Activated effector memory CD4-positive, alpha-beta T cell treated with Interleukin-2 at 50 U/mL for 16 hours (primary cell): ENCODE measurements around the gene DDX43.
"Not testable (repeated sequence)": the region's sequence is repeated elsewhere in the genome, so short reads cannot be mapped to it uniquely, and the experiment has no call there.

Source experiments
- DNase-seq: peaks from one replicate; pipeline ENCODE4 v3.0.0-alpha.2; 2020

Gene DDX43

DNA sequence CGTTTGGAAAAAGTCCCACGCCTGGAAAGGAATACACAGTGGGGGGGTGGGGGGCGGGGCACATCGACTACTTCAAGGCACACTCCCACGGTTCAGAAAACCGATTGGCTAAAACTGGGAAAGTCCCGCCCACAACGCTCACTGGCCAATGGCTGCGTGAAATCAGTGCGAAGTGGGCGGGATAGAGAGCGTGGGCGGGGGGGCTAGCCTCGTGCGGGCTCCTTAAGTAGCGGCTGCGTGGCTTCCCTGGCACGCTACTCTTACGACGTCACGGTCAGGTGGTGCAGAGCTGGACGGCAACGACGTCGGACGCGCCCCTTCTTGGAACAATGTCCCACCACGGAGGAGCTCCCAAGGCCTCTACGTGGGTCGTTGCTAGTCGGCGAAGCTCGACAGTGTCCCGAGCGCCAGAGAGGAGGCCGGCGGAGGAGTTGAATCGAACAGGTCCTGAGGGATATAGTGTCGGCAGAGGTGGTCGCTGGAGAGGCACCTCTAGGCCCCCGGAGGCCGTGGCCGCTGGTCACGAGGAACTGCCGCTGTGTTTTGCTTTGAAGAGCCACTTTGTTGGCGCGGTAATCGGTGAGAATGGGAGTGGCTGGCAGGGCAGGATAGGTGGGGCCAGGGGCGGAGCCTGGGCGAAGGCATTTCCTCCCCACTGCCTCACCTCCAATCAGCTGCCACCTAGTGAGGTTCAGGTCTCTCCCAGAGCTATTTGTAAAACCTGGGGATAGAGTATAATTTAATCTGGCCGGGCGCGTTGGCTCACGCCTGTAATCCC is at the start of gene DDX43:
TSS of gene DDX43 (plus strand) at position 252 of the 778 bp plus-strand sequence. CDS start at position 330, 78 bp downstream.
- peak; percentile 32 for DNase-seq

DNA sequence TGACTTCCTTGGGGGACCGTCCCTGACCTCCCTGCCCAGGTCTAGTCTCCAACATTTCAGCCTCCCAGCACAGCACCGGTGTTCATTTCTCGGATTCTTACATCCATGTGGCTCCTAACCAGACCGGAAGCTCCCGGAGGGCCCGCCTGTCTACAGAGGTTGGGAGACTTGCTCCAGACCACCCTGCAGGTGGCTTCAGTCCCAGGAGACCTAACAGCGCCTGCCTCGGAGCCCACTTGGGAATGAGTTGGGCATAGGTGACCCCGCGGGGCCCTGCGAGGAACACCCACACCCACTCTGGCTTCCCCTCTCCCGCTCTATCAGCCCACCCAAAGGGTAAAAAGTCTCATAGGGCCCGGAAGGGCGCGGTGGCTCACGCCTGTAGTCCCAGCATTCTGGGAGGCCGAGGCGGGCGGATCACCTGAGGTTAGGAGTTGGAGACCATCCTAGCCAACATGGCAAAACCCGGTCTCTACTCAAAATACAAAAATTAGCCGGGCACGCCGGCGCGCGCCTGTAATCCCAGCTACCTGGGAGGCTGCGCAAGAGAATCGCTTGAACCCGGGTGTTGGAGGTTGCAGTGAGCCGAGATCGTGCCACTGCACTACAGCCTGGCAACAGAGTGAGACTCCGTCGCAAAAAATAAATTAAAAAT is 46.0 kb upstream of the DDX43 start:
- no peak for DNase-seq

DNA sequence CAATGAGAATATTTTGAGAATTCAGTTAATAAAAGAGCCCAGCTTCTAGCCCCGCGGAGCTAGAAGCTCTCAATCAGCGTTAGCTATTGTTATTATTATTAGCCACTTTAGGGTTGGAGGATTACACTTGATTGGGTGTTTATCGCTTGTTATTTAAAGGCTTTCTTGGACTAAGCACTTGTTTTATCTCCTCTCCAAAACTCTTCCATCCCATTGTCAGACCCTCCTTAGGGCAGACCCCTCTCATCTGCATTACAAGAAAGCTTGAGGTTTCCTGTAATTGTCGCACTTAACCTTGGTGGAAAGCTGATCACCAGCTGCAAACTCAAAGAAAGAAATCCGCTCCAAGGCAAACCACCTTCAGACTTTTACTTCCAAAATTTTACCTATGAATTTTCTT is 45.3 kb upstream of the DDX43 start:
- no peak for DNase-seq

DNA sequence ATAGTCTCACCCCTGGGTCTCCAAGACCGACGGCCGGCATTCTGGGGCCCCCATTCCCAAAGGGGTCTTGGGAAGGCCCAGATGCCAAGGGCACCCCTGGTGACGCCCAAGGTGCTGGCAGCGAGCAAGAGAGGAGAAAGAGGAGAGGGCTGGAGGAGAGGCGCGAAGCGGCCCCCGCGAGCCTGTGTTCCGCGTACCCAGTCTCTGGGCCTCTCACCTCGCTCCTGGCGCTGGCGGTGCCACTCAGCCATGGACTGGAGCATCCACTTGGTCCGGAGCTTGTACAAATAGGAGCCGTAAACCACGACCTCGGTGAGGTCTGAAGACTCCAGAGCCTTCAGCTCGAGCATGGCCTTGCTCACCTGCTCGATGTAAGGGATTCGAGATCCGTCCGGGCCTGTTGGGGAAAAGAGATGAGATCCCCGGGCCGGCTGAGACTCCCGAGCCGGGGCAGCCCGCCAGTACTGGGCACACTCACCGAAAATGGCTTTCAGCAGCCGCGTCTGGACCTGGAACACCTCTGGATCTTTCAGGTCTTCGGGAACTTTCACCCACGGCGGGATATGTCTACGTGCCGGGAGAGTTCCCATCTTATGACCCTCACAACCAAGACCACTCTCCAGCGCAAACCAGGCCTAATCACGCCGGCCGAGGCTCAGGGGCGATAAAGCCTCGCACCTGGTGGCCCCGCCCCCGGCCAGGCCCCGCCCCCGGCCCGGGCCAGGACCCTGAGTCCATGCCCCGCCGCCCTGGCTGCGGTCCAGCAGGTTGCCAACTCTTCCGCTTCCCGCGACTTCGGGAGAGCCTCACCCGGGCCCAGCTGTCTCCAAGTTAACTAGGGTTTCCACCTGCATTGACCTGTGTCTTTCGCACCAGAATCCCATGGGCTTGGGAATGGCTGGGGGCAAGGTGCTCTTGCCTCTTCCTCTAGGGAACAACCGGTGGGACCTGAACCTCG is 40.7 kb upstream of the DDX43 start, which contains the start of gene DPPA5:
TSS of gene DPPA5 (minus strand) at position 641 of the 958 bp plus-strand sequence. CDS start at position 590, 51 bp downstream.
- no peak for DNase-seq

DNA sequence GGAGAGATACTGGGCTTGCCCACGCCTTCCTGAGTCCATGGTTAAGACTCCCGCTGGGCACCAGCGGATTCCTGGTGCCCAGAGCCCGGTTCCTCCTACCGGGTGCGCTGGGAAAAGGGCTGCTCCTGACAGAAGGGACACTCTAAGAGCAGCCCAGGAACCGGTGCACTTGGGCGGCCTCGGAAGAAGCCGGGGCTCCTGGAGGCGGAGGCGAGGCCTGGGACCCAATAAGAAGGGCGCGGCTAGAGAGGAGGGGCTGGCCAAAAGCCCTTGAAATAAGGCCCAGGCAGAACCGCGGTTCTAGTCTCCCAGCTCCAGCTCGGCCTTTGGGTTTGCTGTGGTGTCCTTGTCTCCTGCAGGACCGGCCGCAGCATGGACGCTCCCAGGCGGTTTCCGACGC is 32.3 kb upstream of the DDX43 start, which contains the start of gene KHDC3L:
TSS of gene KHDC3L (plus strand) at position 301 of the 400 bp plus-strand sequence. CDS start at position 373, 72 bp downstream.
- DNase-seq = no peak

DNA sequence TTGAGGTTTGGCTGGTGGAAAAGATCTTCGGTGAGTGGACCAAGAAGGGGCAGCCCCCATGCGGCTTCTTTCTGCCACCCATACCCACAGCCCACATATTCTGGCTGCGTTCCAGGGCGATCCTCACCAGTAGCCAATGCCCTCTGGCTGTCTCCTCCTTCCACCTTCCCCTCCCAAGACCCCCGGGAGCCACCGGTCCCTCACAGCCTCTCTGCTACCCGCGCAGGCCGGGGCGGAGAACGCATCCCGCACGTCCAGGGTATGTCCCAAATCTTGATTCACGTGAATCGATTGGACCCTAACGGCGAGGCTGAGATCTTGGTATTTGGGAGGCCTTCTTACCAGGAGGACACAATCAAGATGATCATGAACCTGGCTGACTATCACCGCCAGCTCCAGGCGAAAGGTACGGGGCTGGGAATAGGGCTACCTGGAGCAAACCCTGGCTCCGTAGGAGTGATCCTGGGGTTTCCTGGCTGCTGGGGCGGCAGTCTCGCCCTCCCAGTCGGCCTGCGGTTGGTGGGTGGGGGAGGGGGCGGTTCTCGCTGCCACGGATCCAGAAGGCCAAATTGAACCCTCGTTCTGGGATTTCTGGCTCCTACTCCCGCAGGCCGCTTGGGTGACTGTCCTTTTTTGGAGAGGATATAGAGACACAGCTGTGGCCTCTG is 31.6 kb upstream of the DDX43 start:
- DNase-seq = no peak

DNA sequence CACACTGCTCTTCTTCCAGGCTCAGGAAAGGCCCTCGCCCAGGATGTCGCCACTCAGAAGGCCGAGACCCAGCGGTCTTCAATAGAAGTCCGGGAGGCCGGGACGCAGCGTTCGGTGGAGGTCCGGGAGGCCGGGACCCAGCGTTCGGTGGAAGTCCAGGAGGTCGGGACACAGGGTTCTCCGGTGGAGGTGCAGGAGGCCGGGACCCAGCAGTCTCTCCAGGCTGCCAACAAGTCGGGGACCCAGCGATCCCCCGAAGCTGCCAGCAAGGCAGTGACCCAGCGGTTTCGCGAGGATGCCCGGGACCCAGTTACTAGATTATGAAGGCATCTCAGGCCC is 31.1 kb upstream of the DDX43 start:
- DNase-seq = no peak

DNA sequence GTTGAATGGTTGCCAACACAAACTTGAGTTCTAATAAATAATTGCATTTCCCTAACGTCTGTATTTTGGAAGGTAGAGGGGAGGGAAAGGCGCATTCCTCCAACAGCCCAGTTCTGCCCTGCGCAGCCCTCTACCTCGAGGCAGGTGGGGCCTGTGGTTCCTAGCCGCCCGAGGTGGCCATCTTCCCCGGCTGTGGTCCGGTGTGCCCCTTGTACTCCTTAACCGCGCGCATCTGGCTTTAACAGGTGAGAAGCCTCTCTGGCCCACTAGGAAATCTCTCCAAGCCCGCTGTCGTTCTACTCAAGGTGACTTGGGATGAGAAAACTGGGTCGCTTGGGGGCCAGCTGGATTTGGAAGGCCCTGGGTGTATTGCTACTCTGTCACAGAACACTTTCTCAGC is 30.5 kb upstream of the DDX43 start:
- DNase-seq = no peak

DNA sequence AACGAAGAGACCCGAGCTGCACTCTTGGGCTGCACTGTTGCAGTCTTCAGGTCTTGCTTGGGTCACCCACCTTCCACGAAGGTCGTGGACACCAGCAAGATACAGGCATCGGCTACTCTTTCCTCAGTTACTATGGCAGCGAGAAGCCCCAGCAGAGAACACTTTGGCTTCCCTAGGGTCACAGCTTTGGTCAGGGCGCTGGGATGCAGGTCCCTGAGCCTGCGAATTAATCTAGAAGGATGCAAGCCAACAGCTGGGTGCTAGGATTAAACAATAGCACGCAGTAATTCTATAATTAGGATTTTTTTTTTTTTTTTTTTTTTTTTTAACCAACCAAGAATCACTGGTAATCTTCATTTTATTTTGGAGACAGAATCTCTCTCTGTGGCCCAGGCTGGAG is 30.1 kb upstream of the DDX43 start:
- no peak for DNase-seq

DNA sequence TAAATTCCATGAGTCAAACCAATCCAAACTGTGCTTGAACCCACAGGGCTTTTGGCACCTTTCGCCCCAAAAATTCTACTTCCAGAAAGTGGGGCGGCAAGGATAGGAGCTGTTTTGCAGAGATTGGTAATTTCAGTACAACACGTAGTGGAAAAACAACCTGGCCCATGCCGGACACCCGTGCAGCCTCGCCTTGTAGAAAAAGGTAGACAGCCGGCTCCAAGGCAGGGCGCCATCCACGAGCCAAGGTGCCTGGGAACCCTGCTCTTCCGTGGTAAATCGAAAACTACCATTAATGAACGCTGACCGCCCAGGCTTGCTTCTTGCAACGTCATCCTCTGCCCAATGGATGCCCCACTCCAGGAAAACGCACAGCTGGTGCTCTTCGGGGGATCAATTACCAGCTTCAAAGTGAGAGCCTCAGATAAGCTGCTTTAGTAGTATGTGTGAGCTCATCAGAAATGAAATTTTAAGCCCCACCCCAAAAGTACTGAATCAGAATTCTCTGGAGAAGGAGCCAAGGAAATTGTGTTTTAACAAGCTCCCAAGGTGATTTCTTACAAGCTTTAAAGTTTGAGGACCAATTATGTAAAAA is 26.8 kb upstream of the DDX43 start:
- DNase-seq = no peak

DNA sequence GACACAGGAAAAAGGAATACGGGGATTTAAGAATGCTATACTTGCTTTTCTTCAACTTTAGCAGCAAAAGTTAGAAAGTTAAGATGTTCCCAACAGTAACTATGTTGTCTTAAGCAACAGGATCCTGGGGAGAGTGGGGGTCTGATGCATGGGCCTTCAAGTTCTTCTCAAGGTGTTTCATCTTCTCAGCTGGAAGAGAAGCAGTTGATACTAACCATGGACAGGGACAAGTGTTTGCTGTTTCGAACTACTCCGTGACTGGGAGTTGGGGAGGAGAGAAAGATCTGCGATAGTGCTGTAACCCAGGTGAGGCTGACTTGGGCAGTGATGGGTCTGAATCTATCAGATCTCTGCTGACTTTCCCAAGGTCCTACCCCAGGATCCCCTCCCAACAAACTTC is 26.0 kb upstream of the DDX43 start:
- DNase-seq = no peak

DNA sequence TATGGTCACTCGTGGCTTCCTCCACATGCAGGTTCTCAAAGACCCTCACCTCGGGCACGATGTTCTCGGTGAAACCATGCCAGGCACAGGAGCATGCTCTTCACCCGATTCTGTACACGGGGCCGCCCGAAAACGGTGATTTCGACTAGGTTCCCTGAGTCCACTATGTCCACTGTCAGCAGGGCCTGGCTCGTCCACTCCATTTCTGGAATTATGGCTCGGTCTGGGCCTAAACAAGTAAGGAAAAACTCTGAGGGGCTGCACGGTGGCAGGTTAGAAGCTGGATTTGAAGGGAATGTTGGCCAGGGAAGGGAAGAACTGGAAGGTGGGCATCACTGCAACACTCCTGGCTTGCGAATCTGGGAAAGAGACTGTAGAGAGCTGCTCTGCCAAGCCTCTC is 25.5 kb upstream of the DDX43 start:
- no peak for DNase-seq

DNA sequence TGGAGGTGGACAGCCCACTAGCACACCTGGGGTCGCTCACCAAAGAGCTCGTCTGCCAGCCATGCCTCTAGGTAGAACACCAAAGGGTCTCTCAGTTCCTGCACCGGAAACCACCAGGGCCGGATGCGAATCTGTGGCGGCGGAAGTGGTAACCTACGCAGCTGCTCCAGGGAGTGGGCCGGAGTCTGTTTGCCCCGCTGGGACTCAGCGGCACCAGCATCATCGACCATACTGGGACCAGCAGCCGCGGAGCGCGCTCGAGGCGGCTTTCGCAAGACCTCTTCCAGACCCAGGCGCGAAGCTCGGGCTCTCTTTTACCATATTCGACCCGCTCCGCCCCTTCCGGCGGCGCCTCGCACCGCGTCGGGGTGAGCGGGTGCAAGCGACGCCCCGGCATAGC is 25.1 kb upstream of the DDX43 start, which contains the start of gene OOEP:
TSS of gene OOEP (minus strand) at position 335 of the 400 bp plus-strand sequence. CDS start at position 230, 105 bp downstream.
- DNase-seq = no peak

DNA sequence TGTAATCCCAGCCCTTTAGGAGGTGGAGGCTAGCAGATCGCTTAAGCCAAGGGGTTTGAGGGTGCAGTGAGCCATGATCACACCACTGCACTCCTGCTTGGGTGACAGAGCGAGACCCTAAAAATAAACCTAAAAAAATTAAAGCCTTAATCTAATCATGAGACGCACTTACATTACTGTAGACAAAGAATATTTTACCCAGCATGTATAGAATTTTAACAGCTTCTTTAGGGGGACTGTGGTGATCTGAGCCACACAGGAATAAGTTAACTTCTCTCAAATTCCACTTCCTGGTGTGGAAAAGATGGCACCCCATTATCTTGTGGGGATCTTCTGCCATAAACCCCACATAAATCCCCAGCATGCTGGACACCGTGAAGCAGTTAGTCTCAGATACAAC is 22.6 kb upstream of the DDX43 start:
- no peak for DNase-seq

DNA sequence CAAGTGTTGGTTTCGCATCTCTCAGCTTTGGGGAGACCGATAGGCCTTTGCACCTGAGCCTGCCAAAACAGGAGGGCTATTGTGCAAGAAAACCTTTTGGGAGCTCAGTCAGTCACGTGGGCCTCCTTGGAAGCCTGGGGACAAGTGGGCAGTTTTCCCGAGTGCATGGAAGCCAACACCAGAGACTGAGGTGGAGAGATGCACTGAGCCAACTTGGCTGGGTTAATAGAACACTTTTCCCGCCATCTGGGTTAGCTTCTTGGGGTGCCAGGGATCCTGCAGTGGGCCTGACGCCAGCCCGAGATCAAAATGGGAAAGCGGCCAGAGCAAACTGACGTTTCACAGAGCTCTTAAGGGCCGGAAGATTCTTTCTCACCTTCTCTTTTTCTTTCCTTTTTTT is 22.1 kb upstream of the DDX43 start:
- no peak for DNase-seq

DNA sequence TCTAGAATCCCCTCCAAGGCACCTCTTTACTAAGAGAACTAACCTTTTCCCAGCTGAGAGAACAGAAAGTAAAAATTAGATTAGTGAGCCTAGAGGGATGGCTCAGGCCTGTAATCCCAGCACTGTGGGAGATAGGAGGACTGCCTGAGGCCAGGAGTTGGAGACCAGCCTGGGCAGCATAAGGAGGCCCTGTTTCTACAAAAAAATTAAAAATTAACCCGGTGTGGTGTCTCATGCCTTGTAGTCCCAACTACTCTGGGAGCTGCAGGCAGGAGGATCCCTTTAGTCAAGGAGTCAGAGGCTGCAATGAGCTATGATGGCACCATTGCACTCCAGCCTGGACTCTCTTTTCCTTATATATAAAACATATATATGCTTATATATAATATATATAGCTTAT is 19.4 kb upstream of the DDX43 start:
- no peak for DNase-seq

DNA sequence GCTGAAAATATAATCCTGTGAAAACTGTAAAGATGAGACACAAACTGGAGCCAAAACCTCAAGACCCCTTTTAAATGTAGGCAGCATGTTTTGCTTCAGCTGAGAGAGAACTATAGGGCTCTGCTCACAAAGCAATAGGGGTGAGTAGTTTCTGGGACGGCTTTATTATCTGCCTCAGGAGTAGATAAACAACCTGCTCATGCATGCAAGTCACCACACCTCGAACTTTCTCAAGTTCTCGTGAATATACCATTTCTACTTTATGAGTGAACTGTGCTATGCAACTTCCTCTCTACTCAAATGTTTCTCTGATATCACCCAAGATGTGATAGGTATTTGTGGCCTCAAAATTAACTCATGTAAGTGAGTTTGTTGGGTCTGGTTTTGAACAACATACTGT is 17.4 kb upstream of the DDX43 start:
- no peak for DNase-seq

DNA sequence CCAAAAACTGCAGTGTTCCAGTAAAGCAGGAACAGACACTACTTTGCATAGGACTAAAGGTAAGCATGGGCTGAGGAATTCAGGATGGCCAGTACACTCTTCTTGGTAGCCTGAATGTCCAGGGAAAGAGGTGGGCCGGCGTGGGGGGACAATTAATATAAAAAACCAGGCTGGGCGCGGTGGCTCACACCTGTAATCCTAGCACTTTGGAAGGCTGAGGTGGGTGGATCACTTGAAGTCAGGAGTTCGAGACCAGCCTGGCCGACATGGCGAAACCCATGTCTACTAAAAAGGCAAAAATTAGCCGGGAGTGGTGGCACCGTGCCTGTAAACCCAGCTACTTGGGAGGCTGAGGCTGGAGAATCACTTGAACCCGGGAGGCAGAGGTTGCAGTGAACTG is 13.1 kb upstream of the DDX43 start:
- DNase-seq = not testable (repeated sequence)

DNA sequence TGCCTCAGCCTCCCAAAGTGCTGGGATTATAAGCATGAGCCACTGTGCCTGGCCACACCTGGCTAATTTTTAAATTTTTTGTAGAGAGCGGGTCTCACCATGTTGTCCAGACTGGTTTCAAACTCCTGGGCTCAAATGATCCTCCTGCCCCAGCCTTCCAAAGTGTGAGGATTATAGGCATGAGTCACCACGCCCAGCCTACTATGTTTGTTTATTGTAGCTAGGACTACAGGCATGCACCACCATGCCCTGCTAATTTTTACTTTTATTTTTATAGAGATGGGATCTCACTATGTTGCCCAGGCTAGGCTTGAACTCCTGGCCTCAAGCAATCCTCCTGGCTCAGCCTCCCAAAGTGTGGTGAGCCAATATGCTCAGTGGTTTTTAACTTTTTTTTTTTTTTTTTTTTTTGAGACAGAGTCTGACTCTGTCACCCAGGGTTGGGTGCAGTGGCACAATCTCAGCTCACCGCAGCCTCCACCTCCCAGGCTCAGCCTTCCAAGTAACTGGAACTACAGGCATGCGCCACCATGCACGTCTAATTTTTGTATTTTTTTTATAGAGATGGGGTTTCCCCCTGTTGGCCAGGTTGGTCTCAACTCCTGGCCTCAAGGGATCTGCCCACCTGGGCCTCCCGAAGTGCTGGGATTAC is 12.0 kb upstream of the DDX43 start:
- no peak for DNase-seq

DNA sequence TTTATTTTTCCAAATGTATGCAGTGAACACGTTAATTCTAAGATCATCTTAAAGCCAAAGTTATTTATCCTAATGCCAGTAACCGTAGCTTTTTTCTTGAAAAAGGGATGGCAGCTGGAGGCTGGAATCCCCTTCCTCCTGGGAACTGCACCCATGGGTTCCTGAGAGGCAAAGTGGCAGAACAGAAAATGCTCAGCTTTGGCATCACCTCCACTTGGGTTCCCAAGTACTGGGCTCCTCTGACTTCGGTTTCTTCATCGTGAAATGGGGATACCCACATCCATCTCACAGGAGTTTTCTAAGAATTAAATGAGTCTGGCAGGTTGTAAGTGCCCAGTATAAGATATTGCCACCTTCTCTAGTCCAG is 6.2 kb upstream of the DDX43 start:
- DNase-seq = no peak

DNA sequence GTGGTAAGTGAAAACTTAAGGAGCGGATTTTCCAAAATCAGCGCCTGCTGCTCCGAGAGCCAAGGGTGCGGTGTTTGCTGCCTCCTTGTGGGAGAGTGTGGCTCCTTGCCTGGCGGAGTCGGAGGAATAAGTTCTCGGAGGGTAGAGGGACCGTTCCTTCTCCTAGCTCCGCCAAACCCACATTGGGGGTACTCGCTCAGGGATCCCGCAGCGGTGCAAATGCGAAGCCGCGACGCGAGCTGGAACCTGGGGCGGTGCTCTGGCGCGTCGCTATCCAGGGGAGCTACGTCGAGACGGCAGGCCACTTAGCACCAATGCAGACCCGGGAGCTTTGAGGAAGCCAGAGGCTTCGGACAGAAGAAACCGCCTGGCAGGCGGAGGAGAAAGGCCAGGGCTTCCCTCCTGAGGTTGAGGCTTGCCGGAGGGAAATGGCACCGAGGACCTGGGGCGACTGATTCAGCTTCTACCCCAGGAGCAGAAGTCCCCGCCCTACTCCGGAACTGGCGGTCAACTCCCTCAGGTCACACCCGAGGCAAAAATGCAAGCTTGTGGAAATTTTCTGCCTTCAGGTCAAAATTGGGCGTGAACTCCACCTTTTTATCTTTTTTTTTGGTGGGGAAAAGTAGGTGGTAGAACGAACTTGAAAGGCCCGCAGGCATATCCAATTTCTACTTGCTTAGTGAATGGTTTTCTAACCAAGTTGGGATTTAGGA is 5.7 kb upstream of the DDX43 start:
- DNase-seq = peak; percentile 46
